GM21423 (cell line): ENCODE results near the gene ZHX3.

Experiments used
- ATAC-seq: cut with Tn5 transposase; IDR thresholded peaks from one replicate; pipeline ENCODE4 v1.9.1; 2021; ENCODE audit warnings: mild to moderate bottlenecking, moderate library complexity; ENCODE audit not compliant: unreplicated experiment

The ZHX3 gene

GRCh38 chr20:41200446-41201202 lies 116.9 kb downstream of the ZHX3 start:
- ATAC-seq: no peak

DNA sequence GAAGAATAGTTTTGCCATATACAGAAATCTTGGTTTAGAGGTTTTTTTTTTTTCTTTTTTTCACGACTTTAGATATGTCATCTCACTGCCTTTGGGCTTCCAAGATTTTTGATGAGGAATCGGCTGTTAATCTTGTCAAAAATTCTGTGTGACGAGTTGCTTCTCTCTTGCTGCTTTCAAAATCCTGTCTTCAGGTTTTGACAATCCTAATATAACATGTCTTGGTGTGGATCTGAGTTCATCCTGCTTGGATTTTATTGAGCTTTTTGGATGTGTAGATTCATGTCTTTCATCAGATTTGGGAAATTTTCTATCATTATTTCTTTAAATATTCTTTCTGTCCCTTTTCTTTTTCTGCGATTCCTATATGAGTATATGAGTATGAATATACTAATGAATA lies 119.1 kb downstream of the ZHX3 start:
- ATAC-seq: no peak

DNA sequence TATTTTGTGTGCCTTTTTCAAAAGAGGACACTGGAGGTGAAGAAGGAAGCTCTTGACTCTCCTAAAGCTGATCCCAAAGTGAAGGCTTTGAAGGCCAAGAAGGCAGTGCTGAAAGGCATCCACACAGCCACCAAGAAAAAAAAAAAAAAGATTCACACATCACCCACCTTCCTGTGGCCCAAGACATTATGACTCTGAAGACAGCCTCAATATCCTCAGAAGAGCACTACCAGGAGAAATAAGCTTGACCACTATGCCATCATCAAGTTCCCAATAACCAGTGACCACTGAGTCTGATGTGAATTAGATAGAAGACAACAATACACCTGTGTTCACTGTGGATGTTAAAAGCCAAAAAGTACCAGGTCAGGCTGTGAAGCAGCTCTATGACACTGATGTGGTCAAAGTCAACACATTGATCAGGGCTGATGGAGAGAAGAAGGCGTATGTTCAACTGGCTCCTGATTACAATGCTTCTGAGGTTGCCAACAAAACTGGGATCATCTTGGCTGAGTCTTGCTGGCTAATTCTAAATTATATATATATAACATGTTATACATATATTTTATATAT lies 120.8 kb downstream of the ZHX3 start:
- ATAC-seq: no peak

- no peak for ATAC-seq
Observed at GRCh38 chr20:41192575-41192974, 125.0 kb downstream of the ZHX3 start.

- ATAC-seq: no peak
Observed at GRCh38 chr20:41191562-41192500, 125.7 kb downstream of the ZHX3 start.

- no peak for ATAC-seq
Observed at GRCh38 chr20:41187668-41188067, 129.9 kb downstream of the ZHX3 start.

DNA sequence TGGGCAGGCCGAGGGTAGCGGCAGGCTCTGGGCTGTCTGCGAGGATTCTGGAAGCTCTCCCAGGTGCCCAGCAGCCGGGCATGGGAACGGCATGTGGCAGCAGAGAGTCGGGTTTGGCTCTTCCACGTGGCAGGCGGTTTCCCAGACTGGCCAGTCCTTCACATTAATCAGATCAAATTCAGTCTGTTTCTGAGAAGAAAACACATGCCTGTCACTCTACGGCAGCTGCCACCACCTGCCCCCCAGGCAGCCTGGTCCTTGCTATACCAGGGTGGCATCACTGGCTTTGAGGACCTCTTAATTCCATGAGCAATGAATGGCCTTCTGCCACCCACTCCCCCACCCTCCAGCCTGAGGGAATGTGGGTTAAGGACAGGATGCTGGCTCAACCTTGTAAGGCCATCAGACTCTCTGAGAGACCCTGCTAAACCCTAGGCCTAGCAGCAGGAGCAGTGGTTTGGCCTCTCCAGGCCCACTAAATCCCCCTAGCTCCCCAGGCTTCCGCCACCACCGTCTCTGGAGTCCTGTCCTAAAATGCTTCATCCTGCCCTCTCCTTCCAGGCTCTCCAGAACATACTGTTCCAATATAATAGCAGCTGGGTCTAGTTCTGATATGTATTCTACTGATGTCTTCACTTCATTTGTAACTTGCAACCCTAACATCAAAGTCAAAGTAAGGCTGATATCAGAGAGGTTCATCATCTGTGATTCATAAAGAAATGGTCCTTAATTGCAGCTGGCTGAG lies 132.3 kb downstream of the ZHX3 start:
- ATAC-seq: no peak

DNA sequence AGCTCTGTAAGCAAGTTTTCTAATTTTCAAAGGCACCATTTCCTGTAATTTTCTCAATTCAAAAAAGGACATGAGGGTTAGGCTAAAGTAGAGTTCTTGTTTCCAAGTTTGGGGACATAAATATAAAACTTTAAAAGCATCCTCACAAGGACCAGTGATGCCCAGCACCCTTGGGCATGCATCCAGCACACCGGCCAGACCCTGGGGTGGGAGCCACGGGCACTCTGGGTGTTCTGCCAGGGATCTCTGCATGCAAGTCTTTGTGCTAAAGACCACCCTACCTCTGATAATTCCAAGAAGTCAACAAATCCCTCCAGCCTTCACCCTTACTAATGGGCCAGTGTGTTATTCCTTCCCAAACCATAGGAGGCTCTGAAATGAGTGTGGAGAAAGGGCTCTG lies 133.7 kb downstream of the ZHX3 start:
- ATAC-seq: no peak

- no peak for ATAC-seq
Observed at GRCh38 chr20:41183391-41183790, 134.1 kb downstream of the ZHX3 start.

DNA sequence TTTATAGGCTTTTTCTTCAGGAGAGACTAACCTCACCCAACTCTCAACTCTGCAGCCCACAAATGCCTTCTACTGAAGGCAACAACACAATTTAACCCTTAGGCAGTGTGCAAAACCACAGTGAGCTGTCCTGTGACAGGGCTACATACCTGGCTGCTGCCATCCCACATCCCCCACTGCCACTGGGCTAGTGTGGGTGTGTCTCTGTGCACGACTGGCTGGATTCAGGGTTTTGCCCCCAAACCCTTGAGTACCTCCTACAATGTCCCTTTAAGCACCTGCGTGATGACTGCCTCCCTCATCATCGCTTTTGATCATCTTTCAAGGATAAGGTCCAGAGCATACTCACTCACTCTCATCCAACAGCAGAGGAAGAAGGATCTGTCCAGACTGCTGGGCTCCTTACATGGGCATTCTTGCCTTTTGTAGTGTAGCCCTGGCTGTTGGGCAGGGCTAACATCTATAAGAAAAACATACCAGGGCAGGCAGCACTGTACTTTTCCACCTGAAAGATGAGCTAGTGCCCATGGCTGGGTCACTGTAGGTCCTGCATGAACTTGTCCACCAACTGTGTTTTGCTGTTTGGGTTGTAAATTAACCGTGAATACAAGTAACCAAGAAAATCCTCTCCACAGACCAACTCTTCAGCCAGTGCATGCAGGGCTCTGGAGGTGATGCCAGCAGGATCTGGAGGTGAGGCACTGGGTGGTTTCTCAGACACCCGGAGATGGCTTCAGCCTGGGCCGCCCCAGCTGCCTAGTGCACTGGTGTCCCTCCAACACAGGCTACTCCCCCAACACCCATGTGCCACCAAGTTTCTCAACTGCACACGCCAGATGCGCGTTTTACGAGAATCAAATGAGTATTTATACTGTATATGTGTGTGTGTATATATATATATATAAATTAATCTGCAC lies 135.0 kb downstream of the ZHX3 start:
- ATAC-seq: no peak

DNA sequence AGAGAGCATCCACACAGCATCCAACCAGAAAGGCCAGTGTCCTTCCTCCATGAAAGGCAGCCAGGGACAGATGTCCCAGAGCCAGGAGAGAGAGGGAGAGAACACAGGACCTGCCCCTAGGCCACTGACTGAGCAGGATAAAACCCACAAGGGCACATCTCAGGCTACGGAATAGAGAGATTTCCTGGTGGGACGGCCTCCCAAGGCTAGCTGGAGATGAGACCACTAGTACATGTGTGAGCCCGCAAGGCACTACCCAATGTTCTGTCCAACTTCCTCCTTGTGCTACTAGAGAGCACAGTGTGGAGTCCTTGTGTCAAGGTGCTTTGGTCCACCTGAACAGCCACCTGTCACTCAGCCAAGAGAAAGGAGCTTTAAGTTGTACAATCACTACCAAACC lies 136.0 kb downstream of the ZHX3 start:
- ATAC-seq: no peak

DNA sequence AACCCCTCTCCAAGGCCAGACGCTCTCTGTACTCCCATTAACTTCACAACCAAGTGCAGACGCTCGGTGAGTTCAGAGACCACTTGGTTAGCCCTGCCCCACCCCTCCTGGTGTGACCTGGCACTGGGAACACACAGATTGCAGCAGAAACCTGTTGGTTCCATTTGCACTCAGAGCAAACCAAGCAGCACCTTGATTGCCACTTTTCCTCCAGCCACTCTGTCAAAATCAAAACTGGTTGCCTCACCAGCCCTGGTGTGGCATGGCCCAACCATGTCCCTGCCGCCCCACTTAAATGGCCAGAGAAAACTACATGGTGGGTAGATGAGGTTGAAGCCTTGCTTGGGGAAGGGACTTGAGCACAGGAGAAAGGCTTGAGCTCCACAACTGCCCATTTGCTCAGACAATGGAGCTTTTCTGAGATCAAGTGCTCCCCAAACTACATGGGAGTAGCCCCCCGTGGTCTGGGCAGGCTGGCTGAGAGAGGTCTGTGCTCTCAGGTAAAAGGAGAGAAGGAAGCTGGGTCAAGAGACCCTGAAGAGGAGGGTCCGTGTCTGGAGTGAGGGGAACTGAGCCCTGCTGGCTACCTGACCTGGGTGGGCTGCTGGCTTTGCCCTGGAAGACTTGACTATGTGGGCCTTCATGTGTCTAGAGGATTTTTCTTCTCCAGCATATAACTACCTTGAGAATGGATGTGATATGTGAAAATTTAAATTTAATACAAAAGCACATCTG lies 136.8 kb downstream of the ZHX3 start:
- no peak for ATAC-seq

GRCh38 chr20:41179961-41180360 lies 137.6 kb downstream of the ZHX3 start:
- no peak for ATAC-seq

DNA sequence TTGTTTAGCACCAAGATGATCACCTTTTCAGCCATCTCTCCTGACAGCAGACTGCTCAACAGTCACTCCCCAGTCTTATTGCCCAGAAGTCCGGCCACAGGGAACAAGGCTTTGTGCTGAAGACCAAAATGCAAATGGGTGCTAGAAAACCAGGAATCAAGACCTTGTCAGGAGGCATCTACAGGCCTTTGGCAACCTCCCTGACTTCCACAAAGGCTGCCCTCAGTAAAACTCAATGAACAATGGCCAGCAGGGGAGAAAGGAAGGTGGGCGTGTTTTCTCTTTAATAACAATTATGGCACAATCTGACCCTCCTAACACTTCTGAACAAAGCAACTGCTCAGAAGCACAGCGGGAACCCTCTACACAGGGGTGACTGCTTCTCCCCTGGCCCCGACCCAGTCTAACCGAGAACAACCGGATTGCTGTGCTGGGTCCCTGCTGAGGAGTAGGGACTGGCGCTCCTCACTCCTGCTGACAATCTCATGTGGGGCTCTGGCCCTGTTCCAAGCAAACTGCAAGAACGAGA lies 138.6 kb downstream of the ZHX3 start:
- ATAC-seq: no peak

DNA sequence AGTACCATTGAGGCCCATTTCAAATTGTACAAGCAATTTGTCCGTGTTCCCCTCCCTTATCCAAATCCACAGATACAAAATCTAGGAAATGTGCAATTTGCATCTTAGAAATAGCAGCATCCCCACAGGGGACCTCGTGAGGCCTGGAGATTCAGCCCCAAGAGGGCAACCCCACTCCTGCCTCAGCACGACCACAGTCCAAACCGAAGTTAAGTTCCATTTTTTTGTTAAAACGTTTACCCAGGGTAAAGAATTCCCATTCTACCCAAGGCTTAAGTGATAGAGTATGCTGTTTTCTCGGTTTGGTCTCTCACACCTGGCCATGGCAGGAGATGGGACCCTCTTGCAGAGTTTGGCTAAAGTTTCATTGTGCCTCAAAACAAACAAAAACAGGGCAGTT lies 139.0 kb downstream of the ZHX3 start:
- no peak for ATAC-seq

- no peak for ATAC-seq
Observed at GRCh38 chr20:41177636-41178035, 139.9 kb downstream of the ZHX3 start.

DNA sequence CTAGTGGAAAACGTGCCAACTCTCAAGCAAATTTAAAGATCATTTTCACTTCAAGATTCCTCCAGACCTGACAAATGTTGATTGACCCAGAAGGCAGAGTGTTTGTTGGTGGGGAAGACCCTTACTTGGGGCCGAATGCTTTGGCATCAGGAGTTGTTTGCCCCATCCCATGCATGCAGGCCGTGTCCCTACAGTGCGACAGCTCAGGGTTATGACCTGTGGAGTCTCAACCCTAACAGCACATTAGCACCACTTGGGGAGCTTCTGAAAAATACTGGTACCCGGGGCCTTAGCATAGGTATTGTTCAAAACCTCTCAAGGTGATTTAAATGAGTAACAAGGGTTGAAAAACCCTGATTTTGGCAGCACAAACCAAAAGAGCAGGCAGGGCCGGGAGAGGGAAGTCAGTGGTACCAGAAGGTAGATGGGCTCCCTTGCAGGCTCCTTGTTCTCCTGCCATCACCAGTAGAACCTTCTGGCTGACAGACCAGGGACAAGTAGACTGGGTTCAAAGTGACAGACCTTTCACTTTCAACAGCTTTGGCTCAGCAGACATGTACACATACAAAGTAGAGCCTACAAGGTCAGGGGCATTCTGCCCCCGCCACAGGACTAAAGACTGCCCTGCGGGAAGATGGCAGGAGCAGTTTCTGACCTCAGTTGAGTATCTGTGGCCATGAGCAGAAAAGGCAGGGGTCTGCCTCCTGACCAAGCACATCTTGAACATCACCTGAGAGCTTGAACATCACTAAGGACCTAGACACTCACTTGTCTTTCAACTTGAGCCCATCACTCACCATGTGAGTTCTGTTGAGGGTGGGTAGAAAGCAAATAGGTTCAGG lies 140.6 kb downstream of the ZHX3 start:
- no peak for ATAC-seq

DNA sequence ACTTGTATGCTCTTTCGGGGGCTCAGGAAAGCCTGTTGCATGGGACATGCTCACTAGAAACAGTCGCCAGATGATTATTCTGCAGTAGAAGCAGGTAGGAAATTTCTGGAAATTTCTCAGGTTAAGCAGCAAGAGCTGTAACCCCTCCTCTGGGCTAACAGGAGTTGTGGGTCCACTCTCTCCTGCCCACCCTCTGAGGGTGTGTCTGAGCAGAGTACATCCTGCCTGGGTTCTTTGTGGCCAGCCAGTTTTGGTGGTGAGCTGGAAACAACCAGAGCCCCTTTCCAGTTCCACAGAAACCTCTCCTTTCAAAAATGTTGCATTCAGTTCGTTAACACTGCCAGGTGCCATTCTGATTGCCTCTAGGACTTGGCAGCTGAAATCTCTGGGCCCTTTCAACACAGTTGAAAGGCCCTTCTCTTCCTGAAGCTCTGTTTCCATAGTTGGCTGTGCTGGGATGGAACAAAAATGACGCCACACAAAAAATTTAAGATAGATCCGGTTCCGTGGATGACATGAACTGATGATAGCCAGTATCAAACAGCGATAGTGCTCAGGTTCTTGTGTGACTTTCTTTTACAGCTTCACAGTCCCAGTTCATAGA lies 141.7 kb downstream of the ZHX3 start:
- no peak for ATAC-seq
